ENCODE measurements around the gene SLCO3A1. TPM values are rescaled to one million over a fixed set of nuclear protein-coding genes. Genes with fewer than 3 reads are reported as not detected.
"Not testable (repeated sequence)": the region's sequence is repeated elsewhere in the genome, so short reads cannot be mapped to it uniquely, and the experiment has no call there.

Gene SLCO3A1
- total RNA-seq, 1 donor from 2014 or later, result not detected

GRCh38 chr15:92061511-92062195 is 208.1 kb downstream of the SLCO3A1 start:
- no peak for DNase-seq (ENCODE audit: low read depth)

DNA sequence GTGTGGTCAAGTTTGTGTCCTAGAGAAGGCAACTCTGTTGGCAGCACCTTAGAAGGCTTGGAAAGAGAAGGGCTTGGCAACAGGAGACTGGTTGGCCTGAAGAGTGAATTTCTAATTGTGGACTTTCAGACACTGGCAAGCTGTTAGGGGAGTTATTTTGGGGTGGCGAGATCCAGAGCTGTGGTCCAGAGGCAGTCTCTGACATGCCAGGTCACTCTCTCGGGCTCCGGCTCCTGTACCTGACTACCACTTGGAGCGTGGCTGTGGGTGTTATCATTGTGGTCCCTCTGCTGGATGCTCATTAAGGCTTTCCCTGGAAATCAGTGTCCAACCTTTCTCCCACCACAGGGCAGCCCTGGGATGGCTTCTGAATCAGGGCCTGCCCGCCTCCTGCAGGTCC is 209.0 kb downstream of the SLCO3A1 start:
- DNase-seq (ENCODE audit: low read depth), result no peak

DNA sequence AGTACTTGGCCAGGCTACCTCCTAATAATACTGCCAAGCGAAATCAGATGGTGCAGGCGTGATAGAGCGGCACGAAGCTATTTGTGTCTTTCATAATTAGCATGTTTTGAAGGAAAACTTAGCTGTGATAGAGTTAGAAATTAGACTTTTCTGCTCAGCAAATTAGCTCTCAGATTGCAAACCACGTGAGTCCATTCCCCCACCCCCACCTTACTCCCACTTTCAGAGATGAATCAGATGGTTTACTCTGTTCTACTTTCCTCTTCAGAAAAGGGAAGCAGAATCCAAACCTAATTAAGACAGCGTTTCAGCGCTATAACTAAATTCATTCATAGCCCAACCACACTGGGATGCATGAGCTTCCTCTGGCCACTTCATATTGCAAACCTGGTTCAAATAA is 214.6 kb downstream of the SLCO3A1 start:
- DNase-seq (ENCODE audit: low read depth), result no peak

- DNase-seq (ENCODE audit: low read depth), result no peak
Measured at GRCh38 chr15:92069308-92070250, 216.1 kb downstream of the SLCO3A1 start.

DNA sequence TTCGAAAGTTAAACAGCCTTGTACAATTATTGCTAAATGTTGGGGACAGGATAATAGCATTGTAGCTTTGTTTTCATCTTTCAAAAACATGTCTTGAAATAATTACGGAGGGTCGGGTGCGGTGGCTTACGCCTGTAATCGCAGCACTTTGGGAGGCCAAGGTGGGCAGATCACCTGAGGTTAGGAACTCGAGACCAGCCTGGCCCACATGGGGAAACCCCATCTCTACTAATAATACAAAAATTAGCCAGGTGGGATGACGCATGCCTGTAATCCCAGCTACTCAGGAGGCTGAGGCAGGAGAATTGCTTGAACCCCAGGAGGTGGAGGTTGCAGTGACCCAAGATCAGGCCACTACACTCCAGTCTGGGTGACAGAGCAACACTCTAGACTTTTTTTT is 216.7 kb downstream of the SLCO3A1 start:
- not testable (repeated sequence) for DNase-seq (ENCODE audit: low read depth)

GRCh38 chr15:92071045-92071634 is 217.6 kb downstream of the SLCO3A1 start:
- DNase-seq (ENCODE audit: low read depth), result no peak

DNA sequence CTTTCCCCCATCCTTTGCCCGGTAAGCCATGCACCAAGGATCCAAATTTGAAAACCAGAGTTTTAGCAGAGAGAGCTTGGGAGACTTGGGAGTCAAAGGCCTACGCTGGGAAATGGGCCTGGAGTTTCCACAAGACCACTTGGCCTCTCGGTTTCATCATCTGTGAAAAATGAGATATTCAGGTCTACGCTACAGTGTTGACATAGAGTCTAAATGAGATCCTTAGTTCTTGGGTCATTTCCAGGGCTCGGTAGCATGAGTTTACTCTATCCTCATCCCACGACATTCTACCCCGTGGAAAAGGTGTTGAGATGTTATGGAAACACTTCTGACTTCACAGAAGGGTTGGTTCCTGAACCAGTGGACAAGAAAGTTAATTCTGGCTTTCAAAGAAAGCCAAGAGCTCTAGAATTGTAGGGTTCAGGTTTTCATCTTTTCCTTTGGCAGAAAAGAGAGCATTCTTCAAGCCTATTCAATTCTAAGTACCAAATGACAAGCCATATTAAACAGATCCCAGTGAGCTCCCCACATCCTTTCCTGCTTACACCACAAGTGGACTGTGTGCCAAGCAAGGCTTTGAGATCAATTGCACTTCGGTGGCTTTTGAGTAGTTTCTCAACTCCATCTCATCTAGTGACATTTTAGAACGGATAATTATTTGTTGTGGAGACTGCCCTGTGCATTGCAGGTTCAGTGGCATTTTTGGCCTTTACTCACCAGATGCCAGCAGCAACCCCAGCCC is 219.7 kb downstream of the SLCO3A1 start:
- DNase-seq (ENCODE audit: low read depth), result no peak

DNA sequence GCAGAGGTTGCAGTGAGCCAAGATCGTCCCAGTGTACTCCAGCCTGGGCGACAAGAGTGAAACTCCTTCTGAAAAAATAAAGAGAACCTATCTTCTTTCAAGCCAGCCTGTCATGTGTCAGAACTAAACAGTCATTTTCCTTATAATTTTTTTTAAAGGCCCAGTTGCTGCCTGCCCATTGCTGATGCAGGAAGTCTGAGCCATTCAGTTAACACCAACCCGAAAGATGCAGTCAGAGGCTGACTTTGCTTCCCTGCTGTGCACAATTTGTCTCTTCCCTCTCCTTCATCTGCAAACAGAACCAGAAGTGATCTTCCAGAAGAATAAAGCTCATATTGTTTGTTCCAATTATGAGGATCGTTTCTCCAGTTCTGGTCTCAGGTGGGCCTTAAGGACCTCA is 220.6 kb downstream of the SLCO3A1 start:
- no peak for DNase-seq (ENCODE audit: low read depth)

GRCh38 chr15:92074646-92075045 is 221.1 kb downstream of the SLCO3A1 start:
- DNase-seq (ENCODE audit: low read depth), result no peak

- DNase-seq (ENCODE audit: low read depth), result no peak
Measured at GRCh38 chr15:92075764-92076163, 222.3 kb downstream of the SLCO3A1 start.

GRCh38 chr15:92076541-92076940 is 223.0 kb downstream of the SLCO3A1 start:
- no peak for DNase-seq (ENCODE audit: low read depth)

GRCh38 chr15:92077353-92078085 is 224.0 kb downstream of the SLCO3A1 start:
- DNase-seq (ENCODE audit: low read depth), result no peak

DNA sequence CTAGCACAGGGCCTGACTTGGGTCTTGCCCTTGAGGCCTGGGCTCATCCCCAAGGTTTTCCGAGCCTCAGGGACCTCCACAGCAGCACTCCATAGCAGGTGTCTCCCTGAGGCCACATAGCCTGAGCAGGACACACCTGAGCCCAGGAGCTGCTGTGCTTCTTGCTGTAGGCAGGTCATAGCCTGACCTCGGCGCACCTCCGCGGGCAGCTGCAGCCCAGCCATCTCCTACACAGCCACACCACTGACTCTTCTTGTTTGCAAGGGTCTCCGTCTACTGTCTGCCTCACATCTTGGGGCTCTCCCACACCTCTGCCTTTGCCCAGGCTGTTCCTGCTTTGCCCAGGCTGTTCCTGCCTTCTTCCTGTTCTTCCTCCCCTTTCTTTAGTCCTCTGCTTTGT is 224.8 kb downstream of the SLCO3A1 start:
- no peak for DNase-seq (ENCODE audit: low read depth)

GRCh38 chr15:92079047-92079446 is 225.5 kb downstream of the SLCO3A1 start:
- no peak for DNase-seq (ENCODE audit: low read depth)

- DNase-seq (ENCODE audit: low read depth), result no peak
Measured at GRCh38 chr15:92079647-92080255, 226.2 kb downstream of the SLCO3A1 start.

DNA sequence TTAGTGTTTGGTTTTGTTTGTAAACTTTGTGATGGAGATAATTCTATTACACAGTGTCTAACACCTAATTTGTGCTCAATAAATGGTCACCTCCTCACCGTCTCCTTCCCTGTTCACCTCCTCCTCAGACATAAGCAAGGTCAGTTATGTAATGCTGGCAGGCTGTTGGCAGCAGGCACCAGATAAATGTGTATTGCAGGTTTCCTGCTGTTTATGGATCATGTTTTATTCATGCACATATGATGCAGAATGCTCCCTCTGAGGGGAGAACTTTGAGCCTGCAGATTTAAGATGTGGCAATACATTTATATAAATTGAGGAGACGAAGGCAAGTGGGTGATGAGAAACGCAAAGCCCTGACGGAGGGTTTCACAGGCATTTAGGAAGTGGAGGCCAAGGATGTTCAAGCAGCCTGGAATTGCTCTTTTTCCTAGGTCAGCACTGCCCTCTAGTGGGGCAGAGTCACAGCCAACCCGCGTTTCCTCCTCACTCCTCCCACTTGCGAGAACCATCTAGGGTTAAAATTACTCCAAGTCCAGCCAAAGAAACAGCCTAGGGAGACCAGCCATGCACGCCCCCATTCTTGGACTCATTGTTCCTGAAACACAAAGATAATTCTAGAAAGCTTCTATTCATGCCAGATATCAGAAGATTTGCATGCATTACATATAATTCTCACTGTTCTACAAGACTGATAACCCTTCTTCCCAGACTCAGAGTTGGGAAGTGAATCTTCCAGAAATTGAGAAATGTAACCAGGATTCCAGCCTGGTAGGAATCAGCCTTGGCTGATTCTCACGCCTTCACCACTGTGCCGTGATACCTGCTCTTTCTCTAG is 228.7 kb downstream of the SLCO3A1 start:
- peak; percentile 38 for DNase-seq (ENCODE audit: low read depth)

- no peak for DNase-seq (ENCODE audit: low read depth)
Measured at GRCh38 chr15:92083190-92083589, 229.7 kb downstream of the SLCO3A1 start.

GRCh38 chr15:92087211-92087610 is 233.7 kb downstream of the SLCO3A1 start:
- DNase-seq (ENCODE audit: low read depth), result no peak

DNA sequence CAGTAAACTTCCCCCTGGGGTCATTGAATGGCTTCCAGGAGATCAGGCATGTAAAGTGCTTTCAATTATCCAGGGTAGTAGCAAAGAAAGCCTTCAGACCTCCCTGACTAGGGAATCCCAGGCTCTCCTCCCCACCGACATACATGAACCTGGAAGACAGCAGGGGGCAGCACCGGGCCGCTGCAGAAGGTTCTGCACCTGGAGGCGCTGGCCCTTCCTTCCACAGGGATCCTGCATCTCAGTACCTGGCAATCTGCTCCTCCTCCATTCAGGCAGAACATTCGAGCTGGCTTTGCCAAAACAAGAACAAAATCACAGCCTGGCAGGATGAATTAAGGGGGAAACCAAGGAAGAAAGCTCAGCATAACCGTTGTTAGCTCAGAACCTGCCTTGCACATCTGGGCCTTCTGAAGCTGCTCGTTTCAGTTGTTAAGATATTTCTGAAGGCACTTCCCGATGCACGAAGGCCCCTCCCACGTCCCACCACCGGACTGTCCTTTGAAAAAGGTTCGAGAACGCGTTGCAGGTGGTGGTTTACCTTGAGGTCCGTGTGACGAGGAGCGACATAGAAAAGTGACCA is 237.7 kb downstream of the SLCO3A1 start:
- no peak for DNase-seq (ENCODE audit: low read depth)
